NB4 (cell line): Measurements from ENCODE around the gene DRC1.
"Not testable (repeated sequence)": the region's sequence is repeated elsewhere in the genome, so short reads cannot be mapped to it uniquely, and the experiment has no call there.

Experiments used
- DNase-seq: peaks from one replicate; pipeline ENCODE4 v3.0.0; 2010; ENCODE audit warnings: low read depth
- H3K4me3 ChIP-seq: one replicate; pipeline ENCODE4 v1.5.1; 2011; ENCODE audit warnings: mild to moderate bottlenecking, low read depth, low read length, moderate library complexity
- CTCF ChIP-seq: IDR thresholded peaks from one replicate; pipeline ENCODE4 v1.5.1; 2012; ENCODE audit warnings: low read depth, low read length
- MAX ChIP-seq: IDR thresholded peaks from 2 replicates; pipeline ENCODE4 v1.6.1; 2011; ENCODE audit warnings: low read depth, low read length
- MYC ChIP-seq: IDR thresholded peaks from 2 replicates; pipeline ENCODE4 v1.6.1; 2011; ENCODE audit warnings: low read depth, low read length
- POLR2A ChIP-seq: IDR thresholded peaks from 2 replicates; pipeline ENCODE4 v1.6.1; 2011; ENCODE audit warnings: mild to moderate bottlenecking; ENCODE audit not compliant: insufficient read length; ENCODE audit errors: extremely low read depth

The DRC1 gene

GRCh38 chr2:26401739-26402541, at the start of gene DRC1:
TSS of gene DRC1 (plus strand) at chr2:26401920. CDS start at chr2:26401990, 70 bp downstream.
- no peak within 1 kb of the TSS for H3K4me3 ChIP-seq
- TF ChIP-seq MAX (no peak), MYC (no peak), CTCF (no peak), POLR2A (no peak)
- no peak for DNase-seq

- peak; percentile 32 for DNase-seq
- TF ChIP-seq MAX: no peak
- no peak for TF ChIP-seq MYC
- TF ChIP-seq CTCF: no peak
- no peak for TF ChIP-seq POLR2A
- no peak overlapping the region for H3K4me3 ChIP-seq
Measured at GRCh38 chr2:26352892-26353291, 48.8 kb upstream of the DRC1 start.

GRCh38 chr2:26354469-26354868, 47.3 kb upstream of the DRC1 start:
- DNase-seq, H3K4me3 ChIP-seq: not testable (repeated sequence)

GRCh38 chr2:26355038-26355995, 46.4 kb upstream of the DRC1 start:
- DNase-seq: peak; percentile 57
- H3K4me3 ChIP-seq: no peak overlapping the region
- TF ChIP-seq MYC: no peak
- TF ChIP-seq CTCF: no peak
- no peak for TF ChIP-seq POLR2A
- no peak for TF ChIP-seq MAX

- no peak overlapping the region for H3K4me3 ChIP-seq
- DNase-seq: no peak
- TF ChIP-seq MYC: no peak
- TF ChIP-seq CTCF: no peak
- no peak for TF ChIP-seq MAX
- no peak for TF ChIP-seq POLR2A
Measured at GRCh38 chr2:26356111-26356510, 45.6 kb upstream of the DRC1 start.

- no peak for DNase-seq
- H3K4me3 ChIP-seq: no peak overlapping the region
- TF ChIP-seq CTCF (no peak), MYC (no peak), MAX (no peak), POLR2A (no peak)
Measured at GRCh38 chr2:26356771-26357170, 44.9 kb upstream of the DRC1 start.
